H9 (cell line): ENCODE results near the gene PDE7B. TPM values are rescaled to one million over a fixed set of nuclear protein-coding genes. Genes with fewer than 3 reads are reported as not detected.

Experiments
- DNase-seq: peaks from one replicate; pipeline ENCODE4 v3.0.0-alpha.2; 2017
- H2AFZ ChIP-seq: one replicate; pipeline ENCODE4 v1.6.1; 2013; ENCODE audit warnings: mild to moderate bottlenecking, low read length, control low read depth, moderate library complexity
- H2AK5ac ChIP-seq: 2 replicates; pipeline ENCODE4 v1.6.1; 2013; ENCODE audit warnings: low read length, control low read depth, mixed read lengths; ENCODE audit not compliant: insufficient read length
- H2BK120ac ChIP-seq: one replicate; pipeline ENCODE4 v1.6.1; 2013; ENCODE audit warnings: low read depth, mild to moderate bottlenecking, low read length, control low read depth, inconsistent platforms; ENCODE audit not compliant: poor library complexity, severe bottlenecking
- H2BK12ac ChIP-seq: 2 replicates; pipeline ENCODE4 v1.6.1; 2013; ENCODE audit warnings: low read length, control low read depth, mixed read lengths, low read depth; ENCODE audit not compliant: insufficient read length
- H2BK15ac ChIP-seq: 2 replicates; pipeline ENCODE4 v1.6.1; 2013; ENCODE audit warnings: low read depth, low read length, control low read depth
- H2BK20ac ChIP-seq: one replicate; pipeline ENCODE4 v1.6.1; 2013; ENCODE audit warnings: low read depth, mild to moderate bottlenecking, low read length, control low read depth, inconsistent platforms; ENCODE audit not compliant: poor library complexity, severe bottlenecking
- H2BK5ac ChIP-seq: 2 replicates; pipeline ENCODE4 v1.6.1; 2013; ENCODE audit warnings: low read length, control low read depth, mixed read lengths; ENCODE audit not compliant: insufficient read length
- H3K14ac ChIP-seq: 2 replicates; pipeline ENCODE4 v1.6.1; 2013; ENCODE audit warnings: low read length, control low read depth; ENCODE audit not compliant: insufficient read depth
- H3K18ac ChIP-seq: 2 replicates; pipeline ENCODE4 v1.6.1; 2013; ENCODE audit warnings: low read depth, mild to moderate bottlenecking, mixed read lengths, low read length, control low read depth; ENCODE audit not compliant: insufficient read length
- H3K23ac ChIP-seq: 2 replicates; pipeline ENCODE4 v1.6.1; 2013; ENCODE audit warnings: low read length, control low read depth, mixed read lengths, low read depth; ENCODE audit not compliant: insufficient read length
- H3K23me2 ChIP-seq: 2 replicates; pipeline ENCODE4 v1.6.1; 2013; ENCODE audit warnings: low read depth, mild to moderate bottlenecking, mixed read lengths, low read length, control low read depth; ENCODE audit not compliant: insufficient read length, poor library complexity, severe bottlenecking
- H3K27ac ChIP-seq: 2 replicates; pipeline ENCODE4 v1.5.1; 2013; ENCODE audit warnings: low read length, control low read depth, mixed read lengths, low read depth; ENCODE audit not compliant: insufficient read length
- H3K27me3 ChIP-seq: 2 replicates; pipeline ENCODE4 v1.6.1; 2013; ENCODE audit warnings: low read length, control low read depth, inconsistent platforms; ENCODE audit not compliant: insufficient read depth
- H3K4ac ChIP-seq: 2 replicates; pipeline ENCODE4 v1.6.1; 2013; ENCODE audit warnings: low read depth, mild to moderate bottlenecking, control low read depth, inconsistent platforms, low read length, moderate library complexity
- H3K4me1 ChIP-seq: 2 replicates; pipeline ENCODE4 v1.6.1; 2013; ENCODE audit warnings: low read length, control low read depth, inconsistent platforms; ENCODE audit not compliant: insufficient read depth
- H3K4me2 ChIP-seq: 2 replicates; pipeline ENCODE4 v1.6.1; 2013; ENCODE audit warnings: low read length, control low read depth, mixed read lengths; ENCODE audit not compliant: insufficient read length, insufficient read depth
- H3K56ac ChIP-seq: 2 replicates; pipeline ENCODE4 v1.6.1; 2013; ENCODE audit warnings: low read depth, mild to moderate bottlenecking, mixed read lengths, low read length, control low read depth; ENCODE audit not compliant: insufficient read length
- H3K79me1 ChIP-seq: 2 replicates; pipeline ENCODE4 v1.6.1; 2013; ENCODE audit warnings: low read depth, mild to moderate bottlenecking, moderate library complexity, low read length, control low read depth, inconsistent platforms; ENCODE audit not compliant: insufficient read depth, poor library complexity, severe bottlenecking
- H3K79me2 ChIP-seq: 2 replicates; pipeline ENCODE4 v1.6.1; 2013; ENCODE audit warnings: low read length, control low read depth, inconsistent platforms; ENCODE audit not compliant: insufficient read depth
- H3K9ac ChIP-seq: 2 replicates; pipeline ENCODE4 v1.6.1; 2013; ENCODE audit warnings: low read length, control low read depth, mixed read lengths; ENCODE audit not compliant: insufficient read length; ENCODE audit errors: extremely low read depth
- H3K9me3 ChIP-seq: one replicate; pipeline ENCODE4 v1.6.1; 2013; ENCODE audit warnings: low read depth, low read length, inconsistent platforms; ENCODE audit not compliant: control insufficient read depth
- H3T11ph ChIP-seq: one replicate; pipeline ENCODE4 v1.6.1; 2013; ENCODE audit warnings: mild to moderate bottlenecking, low read length, control low read depth, inconsistent platforms
- H4K20me1 ChIP-seq: one replicate; pipeline ENCODE4 v1.6.1; 2013; ENCODE audit not compliant: control insufficient read depth, insufficient read length, insufficient read depth
- H4K5ac ChIP-seq: 2 replicates; pipeline ENCODE4 v1.6.1; 2013; ENCODE audit warnings: low read depth, mild to moderate bottlenecking, mixed read lengths, low read length, control low read depth; ENCODE audit not compliant: insufficient read length
- H4K8ac ChIP-seq: replicated peaks from 2 replicates; pipeline ENCODE4 v1.6.1; 2013; ENCODE audit warnings: low read length, control low read depth, mixed read lengths, low read depth; ENCODE audit not compliant: insufficient read length
- H4K91ac ChIP-seq: 2 replicates; pipeline ENCODE4 v1.6.1; 2013; ENCODE audit warnings: low read depth, mild to moderate bottlenecking, moderate library complexity, mixed read lengths, low read length, control low read depth; ENCODE audit not compliant: insufficient read length
- H3K27ac Mint-ChIP-seq, 3 experiments: 2 replicates in 2 of 3; 3 replicates in 1 of 3; pipeline ENCODE4 v1.8.0; 2020 to 2021; ENCODE audit warnings: mixed read lengths in 3 of 3, mild to moderate bottlenecking in 1 of 3, moderate library complexity in 1 of 3
- H3K27me3 Mint-ChIP-seq: 2 replicates; pipeline ENCODE4 v1.8.0; 2021; ENCODE audit warnings: low read depth, mild to moderate bottlenecking, moderate library complexity, mixed read lengths
- H3K36me3 Mint-ChIP-seq, 3 experiments: 2 replicates in 2 of 3; 3 replicates in 1 of 3; pipeline ENCODE4 v1.8.0; 2020 to 2021; ENCODE audit warnings: low read depth in 3 of 3, mixed read lengths in 3 of 3; ENCODE audit not compliant: insufficient read depth in 1 of 3
- H3K4me1 Mint-ChIP-seq, 2 experiments: 2 replicates each; pipeline ENCODE4 v1.8.0; 2020; ENCODE audit warnings: mixed read lengths in 2 of 2
- H3K4me3 Mint-ChIP-seq, 2 experiments: 2 replicates in 1 of 2; 3 replicates in 1 of 2; pipeline ENCODE4 v1.8.0; 2020 to 2021; ENCODE audit warnings: mild to moderate bottlenecking in 2 of 2, mixed read lengths in 2 of 2, moderate library complexity in 1 of 2
- H3K9me3 Mint-ChIP-seq, 2 experiments: 2 replicates in 1 of 2; 3 replicates in 1 of 2; pipeline ENCODE4 v1.8.0; 2020; ENCODE audit warnings: mild to moderate bottlenecking in 2 of 2, mixed read lengths in 2 of 2, moderate library complexity in 1 of 2
- CTCF ChIP-seq: fragments of 200-600 bp; sonication (generic); conservative IDR thresholded peaks from 3 replicates; pipeline ENCODE4 v1.8.0; 2021; ENCODE audit warnings: antibody characterized with exemption, mild to moderate bottlenecking
- WGBS: extraction: QIAGEN DNeasy Blood & Tissue Kit; methylation state at CpG from one replicate; pipeline ENCODE4 v1.1.7; 2013; ENCODE audit warnings: missing lambda C conversion rate, low lambda C conversion rate, mixed read lengths; ENCODE audit not compliant: insufficient read length; ENCODE audit errors: extremely low coverage; 5-methylcytosine and 5-hydroxymethylcytosine counted together
- total RNA-seq: library from RNA; stranded (reverse); gene quantifications from 2 replicates; pipeline ENCODE4 v1.2.1, GENCODE V29; 2021

Gene PDE7B
- total RNA-seq, 1 experiment from 2014 or later, result not detected

GRCh38 chr6:135890876-135891275, 39.4 kb downstream of the PDE7B start:
- Histone ChIP-seq H4K5ac (no peak overlapping the region), H2AK5ac (no peak overlapping the region), H3K18ac (no peak overlapping the region), H3K9ac (no peak overlapping the region), H4K91ac (no peak overlapping the region), H3K27me3 (no peaks in the 10 kb centered on the region), H2BK5ac (no peak overlapping the region), H3K56ac (no peak overlapping the region), H3K9me3 (no peaks in the 10 kb centered on the region), H3K4ac (no peak overlapping the region), H3K4me2 (no peak overlapping the region), H3K27ac (no peak overlapping the region), H3K79me2 (no peaks in the 10 kb centered on the region), H3K79me1 (no peaks in the 10 kb centered on the region), H3K14ac (no peak overlapping the region), H3T11ph (no peak overlapping the region), H2BK120ac (no peak overlapping the region), H2BK15ac (no peak overlapping the region), H4K20me1 (no peaks in the 10 kb centered on the region), H4K8ac (no peak overlapping the region), H3K4me1 (no peaks in the 10 kb centered on the region), H2BK20ac (no peak overlapping the region), H3K23ac (no peak overlapping the region), H3K23me2 (no peaks in the 10 kb centered on the region), H2BK12ac (no peak overlapping the region), H2AFZ (no peak overlapping the region)
- DNase-seq, result no peak
- no CpG with 5 or more reads among the region's 5 CpGs for WGBS
- no peaks in the 10 kb centered on the region for H3K27me3 Mint-ChIP-seq
- H3K4me1 Mint-ChIP-seq, result no peaks in the 10 kb centered on the region
- H3K4me3 Mint-ChIP-seq, result no peak overlapping the region
- H3K36me3 Mint-ChIP-seq, result no peaks in the 10 kb centered on the region
- H3K27ac Mint-ChIP-seq, result no peak overlapping the region
- no peaks in the 10 kb centered on the region for H3K9me3 Mint-ChIP-seq
- TF ChIP-seq CTCF, result no peak
